T-cell (primary cell): Measurements from ENCODE around the gene KRT36. TPM values are rescaled to one million over a fixed set of nuclear protein-coding genes. Genes with fewer than 3 reads are reported as not detected.

Experiments used
- ATAC-seq, 4 experiments: fragments of 200-7000 bp in 3 of 4; fragments of 150-1000 bp in 1 of 4; cut with Tn5 transposase; replicated peaks in 1 of 4; 1 replicate in 3 of 4; 2 replicates in 1 of 4; pipeline ENCODE4 v1.10.0; 2021; ENCODE audit warnings: moderate library complexity in 3 of 4, mild to moderate bottlenecking in 2 of 4, moderate number of reproducible peaks in 1 of 4
- CTCF ChIA-PET, 2 donors: fragments of 300-600 bp; sonication (Branson Sonifier 250); formaldehyde crosslinking; loops; one replicate each; lab custom pipeline; 2022; ENCODE audit warnings: antibody characterized with exemption in 2 of 2; lab: Charles Lee
- POLR2A ChIA-PET, 2 donors: fragments of 300-600 bp; sonication (Branson Sonifier 250); formaldehyde crosslinking; loops; one replicate each; lab custom pipeline; 2022; ENCODE audit warnings: antibody characterized with exemption in 2 of 2; lab: Charles Lee
- DNase-seq, 35 experiments: peaks; one replicate each; pipeline versions ENCODE4 v3.0.0 to v3.0.0-alpha.2; 2013 to 2023
- H3K27ac ChIP-seq: one replicate; pipeline ENCODE4 v1.5.1; 2013; ENCODE audit warnings: low read length
- H3K27me3 ChIP-seq, 2 experiments: replicated peaks in 1 of 2; 1 replicate in 1 of 2; 2 replicates in 1 of 2; pipeline versions ENCODE4 v1.6.1 to v1.7.0; 2013; ENCODE audit warnings: low read length in 1 of 2, mixed read lengths in 1 of 2; ENCODE audit not compliant: control insufficient read depth in 2 of 2, insufficient read depth in 2 of 2; ENCODE audit errors: extremely low read depth in 1 of 2
- H3K36me3 ChIP-seq, 2 donors: 1 replicate in 1 of 2; 2 replicates in 1 of 2; pipeline versions ENCODE4 v1.6.1 to v1.7.0; 2013; ENCODE audit warnings: low read length in 1 of 2; ENCODE audit not compliant: control insufficient read depth in 2 of 2, insufficient read depth in 1 of 2; ENCODE audit errors: extremely low read depth in 1 of 2
- H3K4me1 ChIP-seq, 2 experiments: 1 replicate in 1 of 2; 2 replicates in 1 of 2; pipeline versions ENCODE4 v1.6.1 to v1.7.0; 2013; ENCODE audit warnings: low read length in 2 of 2, mixed read lengths in 1 of 2; ENCODE audit not compliant: insufficient read depth in 2 of 2, control insufficient read depth in 1 of 2; ENCODE audit errors: extremely low read depth in 1 of 2
- H3K4me3 ChIP-seq, 2 donors: 1 replicate in 1 of 2; 2 replicates in 1 of 2; pipeline versions ENCODE4 v1.5.1 to v1.7.0; 2013; ENCODE audit warnings: mild to moderate bottlenecking in 2 of 2, low read length in 1 of 2, moderate library complexity in 1 of 2; ENCODE audit not compliant: control insufficient read depth in 1 of 2; ENCODE audit errors: extremely low read depth in 1 of 2
- H3K9me3 ChIP-seq: 2 replicates; pipeline ENCODE4 v1.7.0; 2013
- H3K27ac Mint-ChIP-seq, 2 donors: one replicate each; pipeline ENCODE4 v1.8.0; 2020 to 2021; ENCODE audit warnings: mild to moderate bottlenecking in 2 of 2, mixed read lengths in 2 of 2
- H3K27me3 Mint-ChIP-seq, 2 donors: one replicate each; pipeline ENCODE4 v1.8.0; 2021 to 2022; ENCODE audit warnings: mixed read lengths in 2 of 2
- H3K36me3 Mint-ChIP-seq: one replicate; pipeline ENCODE4 v1.8.0; 2021; ENCODE audit warnings: mixed read lengths
- H3K4me1 Mint-ChIP-seq, 3 donors: one replicate each; pipeline ENCODE4 v1.8.0; 2020 to 2022; ENCODE audit warnings: mixed read lengths in 3 of 3, mild to moderate bottlenecking in 1 of 3
- H3K4me3 Mint-ChIP-seq, 3 donors: one replicate each; pipeline ENCODE4 v1.8.0; 2020 to 2022; ENCODE audit warnings: mild to moderate bottlenecking in 3 of 3, mixed read lengths in 3 of 3, moderate library complexity in 3 of 3
- H3K9me3 Mint-ChIP-seq, 3 donors: one replicate each; pipeline ENCODE4 v1.8.0; 2020 to 2022; ENCODE audit warnings: mixed read lengths in 3 of 3
- WGBS: methylation state at CpG from one replicate; pipeline ENCODE4 v1.1.5; 2013; ENCODE audit warnings: missing lambda C conversion rate; ENCODE audit not compliant: insufficient coverage; 5-methylcytosine and 5-hydroxymethylcytosine counted together
- total RNA-seq, 35 experiments: library from RNA in 6 of 35; stranded (reverse) in 6 of 35; fragments of 120-200 nt in 1 of 35; gene quantifications; one replicate each; pipeline versions ENCODE4 v1.2.1 to v1.2.4 and lab custom pipeline; 2013 to 2026

KRT36 gene
- total RNA-seq, 5 donors from 2014 or later (not counting 1 experiment from before 2014, with no cell fraction given) = not detected

DNA sequence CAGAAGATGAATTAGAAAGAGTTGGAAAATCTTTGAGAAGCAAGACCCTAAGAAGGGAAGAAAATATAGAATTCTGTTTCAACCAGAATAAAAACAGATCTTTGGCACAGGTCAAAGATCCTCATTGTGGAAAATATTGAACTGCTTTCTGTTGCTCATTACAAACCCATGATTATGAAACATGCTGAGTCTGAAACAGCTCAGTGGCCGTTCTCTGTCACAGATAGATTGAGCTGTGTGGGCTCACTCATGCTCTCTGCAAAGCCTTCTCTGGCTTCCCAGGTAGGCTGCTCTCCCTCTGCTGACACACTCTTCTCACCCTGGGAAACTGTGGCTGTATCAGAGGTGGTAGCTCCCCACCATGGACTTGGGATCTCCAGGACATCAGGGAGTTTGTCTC is 45.5 kb downstream of the KRT36 start:
- no peak overlapping the region for H3K27ac Mint-ChIP-seq
- DNase-seq = no peak
- no peaks in the 10 kb centered on the region for H3K9me3 Mint-ChIP-seq
- Histone ChIP-seq H3K4me1 (no peaks in the 10 kb centered on the region), H3K27me3 (peaks cover 0 to 24% of the 10 kb centered on the region in 2 experiments), H3K9me3 (no peaks in the 10 kb centered on the region), H3K36me3 (no peaks in the 10 kb centered on the region), H3K4me3 (no peak overlapping the region), H3K27ac (no peak overlapping the region)
- ATAC-seq = no peak
- H3K4me1 Mint-ChIP-seq = peaks cover 0 to 2% (median 0%) of the 10 kb centered on the region in 3 donors
- peaks cover under 1 to 11% of the 10 kb centered on the region in 2 donors for H3K27me3 Mint-ChIP-seq
- 57% methylated on average over 1 of the region's 1 CpG for WGBS
- no peak overlapping the region for H3K4me3 Mint-ChIP-seq
- POLR2A ChIA-PET = no interaction called here
- no peaks in the 10 kb centered on the region for H3K36me3 Mint-ChIP-seq
- CTCF ChIA-PET = interaction anchor here in 1 of 2 donors (0.5 kb wide), 1 partner anchor 236 kb away, joined by 7 read pairs; no protein-coding TSS in a partner anchor

DNA sequence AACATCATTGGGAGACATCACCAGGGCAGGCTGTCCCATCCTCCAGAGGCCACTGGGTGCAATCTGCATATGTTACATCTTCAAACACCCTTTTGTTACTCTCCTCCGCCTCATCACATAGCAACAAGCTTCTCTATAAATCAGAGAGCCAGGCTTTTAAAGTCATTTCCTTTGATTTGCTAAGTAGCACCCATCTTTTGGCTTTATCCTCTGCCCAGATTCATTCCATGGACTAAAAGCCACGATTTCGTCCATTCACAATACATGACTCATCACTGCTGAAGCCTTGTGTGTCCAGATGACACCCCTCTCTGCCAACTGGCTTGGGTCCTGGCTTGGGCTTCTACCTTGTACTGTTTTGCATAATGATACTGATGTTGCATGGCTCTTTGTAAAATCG is 47.0 kb downstream of the KRT36 start:
- Histone ChIP-seq H3K9me3 (no peaks in the 10 kb centered on the region), H3K27me3 (peaks cover 0 to 21% of the 10 kb centered on the region in 2 experiments), H3K4me3 (no peak overlapping the region), H3K27ac (no peak overlapping the region), H3K36me3 (no peaks in the 10 kb centered on the region), H3K4me1 (no peaks in the 10 kb centered on the region)
- H3K9me3 Mint-ChIP-seq = no peaks in the 10 kb centered on the region
- ChIA-PET CTCF (no interaction called here), POLR2A (no interaction called here)
- no peaks in the 10 kb centered on the region for H3K36me3 Mint-ChIP-seq
- H3K4me1 Mint-ChIP-seq = peaks cover 0 to 2% (median 0%) of the 10 kb centered on the region in 3 donors
- no peak overlapping the region for H3K4me3 Mint-ChIP-seq
- 81% methylated on average over 3 of the region's 4 CpGs for WGBS
- no peak for ATAC-seq
- no peak for DNase-seq
- H3K27ac Mint-ChIP-seq = no peak overlapping the region
- H3K27me3 Mint-ChIP-seq = peaks cover 0 to 11% of the 10 kb centered on the region in 2 donors

DNA sequence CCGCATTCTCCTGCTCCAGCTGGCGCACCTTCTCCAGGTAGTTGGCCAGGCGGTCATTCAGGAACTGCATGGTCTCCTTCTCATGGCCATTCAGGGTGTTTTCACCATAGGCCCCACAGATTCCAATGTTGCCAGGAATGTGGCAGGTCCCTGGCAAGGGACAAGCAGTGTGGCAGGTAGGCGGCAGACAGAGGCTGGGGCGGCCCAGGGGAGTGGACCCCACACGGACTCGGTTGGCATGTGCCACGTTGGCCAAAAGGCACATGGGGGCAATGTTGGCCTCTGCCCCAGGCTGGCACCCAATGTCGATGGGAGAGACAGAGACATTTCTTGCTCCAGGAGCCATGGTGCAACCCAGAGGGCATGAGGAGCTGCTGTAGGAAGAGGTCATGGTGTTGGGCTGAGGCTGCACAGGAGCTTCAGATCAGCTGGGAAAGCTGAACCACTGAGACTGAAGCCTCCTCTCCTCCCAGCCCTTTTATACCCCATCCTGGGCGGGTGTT is 49.1 kb downstream of the KRT36 start, which contains the start of gene KRT38:
TSS of gene KRT38 (minus strand) at position 453 of the 503 bp plus-strand sequence. CDS start at position 391, 62 bp downstream.
- ATAC-seq = no peak
- no peaks in the 10 kb centered on the region for H3K9me3 Mint-ChIP-seq

DNA sequence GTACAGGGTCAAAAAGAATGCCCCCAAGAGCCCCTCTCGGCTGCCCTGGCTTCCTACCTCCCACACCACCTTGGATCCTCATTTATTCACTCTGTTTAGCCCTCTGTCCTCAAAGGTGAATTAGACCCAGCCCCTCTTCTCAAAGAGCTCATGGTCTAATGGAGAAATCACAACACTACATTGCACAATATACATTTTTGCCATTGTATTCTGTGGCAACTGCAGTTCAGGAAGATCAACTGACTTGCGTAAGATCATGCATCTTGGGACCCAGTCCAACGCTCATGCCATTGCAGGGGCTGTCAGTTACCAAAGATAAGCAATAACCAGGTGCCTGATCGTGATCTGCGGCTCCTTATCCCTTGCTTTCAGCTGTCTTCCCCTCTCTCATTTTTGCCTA is 50.3 kb downstream of the KRT36 start:
- Histone ChIP-seq H3K27ac (no peak overlapping the region), H3K36me3 (no peaks in the 10 kb centered on the region), H3K4me3 (no peak overlapping the region), H3K4me1 (no peaks in the 10 kb centered on the region), H3K27me3 (peaks cover 0 to 24% of the 10 kb centered on the region in 2 experiments), H3K9me3 (no peaks in the 10 kb centered on the region)
- H3K36me3 Mint-ChIP-seq = no peaks in the 10 kb centered on the region
- ChIA-PET POLR2A (no interaction called here), CTCF (no interaction called here)
- no peaks in the 10 kb centered on the region for H3K9me3 Mint-ChIP-seq
- peaks cover 0 to 11% of the 10 kb centered on the region in 2 donors for H3K27me3 Mint-ChIP-seq
- ATAC-seq = no peak
- no peak overlapping the region for H3K27ac Mint-ChIP-seq
- 88% methylated on average over 3 of the region's 5 CpGs for WGBS
- H3K4me1 Mint-ChIP-seq = peaks cover 0 to 6% (median 3%) of the 10 kb centered on the region in 3 donors
- no peak overlapping the region for H3K4me3 Mint-ChIP-seq
- no peak for DNase-seq

More for the DNA sequence above, 49.1 kb downstream of the KRT36 start, which contains the start of gene KRT38:
- Mint-ChIP-seq H3K4me1 (no peaks in the 10 kb centered on the region), H3K4me3 (no peak within 1 kb of the TSS), H3K27ac (no peak within 1 kb of the TSS), H3K36me3 (no peaks in the 10 kb centered on the region), H3K27me3 (peaks cover 0 to 11% of the 10 kb centered on the region in 2 donors)
- ChIA-PET POLR2A (no interaction called here), CTCF (no interaction called here)
- Histone ChIP-seq H3K4me1 (no peaks in the 10 kb centered on the region), H3K36me3 (no peaks in the 10 kb centered on the region), H3K9me3 (no peaks in the 10 kb centered on the region), H3K4me3 (no peak within 1 kb of the TSS), H3K27me3 (peaks cover 0 to 24% of the 10 kb centered on the region in 2 experiments), H3K27ac (no peak within 1 kb of the TSS)
- DNase-seq = no peak
- 77% methylated on average over 9 of the region's 10 CpGs for WGBS

DNA sequence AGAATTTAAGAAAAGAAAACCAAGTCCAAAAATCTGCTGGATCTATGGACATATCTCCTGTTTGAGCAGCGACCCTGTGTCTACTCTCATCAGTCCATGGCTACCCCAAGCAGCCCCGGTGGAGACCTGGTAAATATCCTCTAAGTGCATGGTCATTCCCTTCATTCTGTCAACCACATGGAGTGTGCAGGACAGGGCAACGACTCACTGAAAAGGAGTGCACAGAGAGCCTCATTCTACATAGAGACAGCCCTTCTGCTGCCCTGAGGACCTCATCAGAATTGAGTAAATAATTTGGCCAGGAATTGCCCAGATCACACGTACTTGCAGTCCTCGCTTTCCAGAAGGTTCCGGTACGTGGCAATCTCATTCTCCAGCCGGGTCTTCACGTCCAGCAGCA is 51.9 kb downstream of the KRT36 start:
- H3K9me3 ChIP-seq = no peaks in the 10 kb centered on the region
- H3K27ac Mint-ChIP-seq = no peak overlapping the region
- ATAC-seq = no peak
- H3K36me3 Mint-ChIP-seq = no peaks in the 10 kb centered on the region
- H3K4me3 Mint-ChIP-seq = no peak overlapping the region
- DNase-seq = no peak
- no peak overlapping the region for H3K27ac ChIP-seq
- H3K4me1 Mint-ChIP-seq = peaks cover 0 to 7% (median 3%) of the 10 kb centered on the region in 3 donors
- POLR2A ChIA-PET = no interaction called here
- H3K4me3 ChIP-seq = no peak overlapping the region
- no peaks in the 10 kb centered on the region for H3K9me3 Mint-ChIP-seq
- no peaks in the 10 kb centered on the region for H3K36me3 ChIP-seq
- WGBS = 85% methylated on average over 8 of the region's 9 CpGs
- peaks cover 0 to 8% of the 10 kb centered on the region in 2 donors for H3K27me3 Mint-ChIP-seq
- CTCF ChIA-PET = no interaction called here
- H3K27me3 ChIP-seq = peaks cover 0 to 21% of the 10 kb centered on the region in 2 experiments
- no peaks in the 10 kb centered on the region for H3K4me1 ChIP-seq

DNA sequence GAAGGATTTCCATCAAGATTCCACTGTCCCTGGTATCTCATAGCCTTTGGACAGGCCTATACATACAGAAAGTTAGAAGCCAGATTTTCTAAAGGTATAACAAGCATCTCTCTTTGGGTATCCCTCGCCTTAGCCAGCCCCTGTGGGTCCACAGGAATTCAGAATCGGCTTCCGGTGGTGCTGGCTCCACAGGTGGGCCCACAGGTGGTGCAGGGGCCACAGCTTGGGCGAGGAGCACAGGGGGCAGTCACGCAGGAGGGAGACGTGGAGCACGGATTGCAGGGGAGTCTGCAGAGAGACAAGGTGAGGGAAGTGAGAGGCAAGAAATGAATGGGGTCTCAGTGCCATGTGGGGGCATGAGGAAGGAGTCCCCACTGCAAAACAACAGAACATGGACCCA is 52.5 kb downstream of the KRT36 start:
- POLR2A ChIA-PET = no interaction called here
- no peak overlapping the region for H3K4me3 Mint-ChIP-seq
- peaks cover 0 to 8% of the 10 kb centered on the region in 2 donors for H3K27me3 Mint-ChIP-seq
- WGBS = 69% methylated on average over 7 of the region's 7 CpGs
- no peak overlapping the region for H3K27ac ChIP-seq
- no peak for DNase-seq
- peaks cover 0 to 7% (median 3%) of the 10 kb centered on the region in 3 donors for H3K4me1 Mint-ChIP-seq
- no peak overlapping the region for H3K4me3 ChIP-seq
- no peaks in the 10 kb centered on the region for H3K9me3 Mint-ChIP-seq
- no peaks in the 10 kb centered on the region for H3K36me3 ChIP-seq
- CTCF ChIA-PET = no interaction called here
- H3K27me3 ChIP-seq = peaks cover 0 to 21% of the 10 kb centered on the region in 2 experiments
- H3K9me3 ChIP-seq = no peaks in the 10 kb centered on the region
- no peaks in the 10 kb centered on the region for H3K36me3 Mint-ChIP-seq
- no peak overlapping the region for H3K27ac Mint-ChIP-seq
- no peaks in the 10 kb centered on the region for H3K4me1 ChIP-seq
- ATAC-seq = no peak
